IgD-negative memory B cell (primary cell): ENCODE measurements around the gene SIM2. TPM values are rescaled to one million over a fixed set of nuclear protein-coding genes. Genes with fewer than 3 reads are reported as not detected.

Experiments
- H3K27ac Mint-ChIP-seq, 3 donors: one replicate each; pipeline ENCODE4 v1.8.0; 2020 to 2022; ENCODE audit warnings: mild to moderate bottlenecking in 3 of 3, mixed read lengths in 3 of 3, moderate library complexity in 1 of 3
- H3K27me3 Mint-ChIP-seq: one replicate; pipeline ENCODE4 v1.8.0; 2021; ENCODE audit warnings: mixed read lengths
- H3K36me3 Mint-ChIP-seq: one replicate; pipeline ENCODE4 v1.8.0; 2020; ENCODE audit warnings: mild to moderate bottlenecking, mixed read lengths
- H3K4me1 Mint-ChIP-seq, 3 donors: one replicate each; pipeline ENCODE4 v1.8.0; 2020 to 2022; ENCODE audit warnings: mixed read lengths in 3 of 3, mild to moderate bottlenecking in 1 of 3
- H3K4me3 Mint-ChIP-seq, 4 donors: one replicate each; pipeline ENCODE4 v1.8.0; 2020 to 2022; ENCODE audit warnings: mild to moderate bottlenecking in 4 of 4, mixed read lengths in 4 of 4, moderate library complexity in 3 of 4
- H3K9me3 Mint-ChIP-seq, 3 donors: one replicate each; pipeline ENCODE4 v1.8.0; 2020 to 2021; ENCODE audit warnings: mixed read lengths in 3 of 3, mild to moderate bottlenecking in 1 of 3
- polyA plus RNA-seq: library from polyadenylated mRNA; unstranded; fragments of 300-500 nt; fragmentation: Illumina TruSeq; gene quantifications from one replicate; pipeline ENCODE4 v1.2.3, GENCODE V29; 2021

Gene SIM2
- polyA plus RNA-seq, 1 donor from 2014 or later = not detected

DNA sequence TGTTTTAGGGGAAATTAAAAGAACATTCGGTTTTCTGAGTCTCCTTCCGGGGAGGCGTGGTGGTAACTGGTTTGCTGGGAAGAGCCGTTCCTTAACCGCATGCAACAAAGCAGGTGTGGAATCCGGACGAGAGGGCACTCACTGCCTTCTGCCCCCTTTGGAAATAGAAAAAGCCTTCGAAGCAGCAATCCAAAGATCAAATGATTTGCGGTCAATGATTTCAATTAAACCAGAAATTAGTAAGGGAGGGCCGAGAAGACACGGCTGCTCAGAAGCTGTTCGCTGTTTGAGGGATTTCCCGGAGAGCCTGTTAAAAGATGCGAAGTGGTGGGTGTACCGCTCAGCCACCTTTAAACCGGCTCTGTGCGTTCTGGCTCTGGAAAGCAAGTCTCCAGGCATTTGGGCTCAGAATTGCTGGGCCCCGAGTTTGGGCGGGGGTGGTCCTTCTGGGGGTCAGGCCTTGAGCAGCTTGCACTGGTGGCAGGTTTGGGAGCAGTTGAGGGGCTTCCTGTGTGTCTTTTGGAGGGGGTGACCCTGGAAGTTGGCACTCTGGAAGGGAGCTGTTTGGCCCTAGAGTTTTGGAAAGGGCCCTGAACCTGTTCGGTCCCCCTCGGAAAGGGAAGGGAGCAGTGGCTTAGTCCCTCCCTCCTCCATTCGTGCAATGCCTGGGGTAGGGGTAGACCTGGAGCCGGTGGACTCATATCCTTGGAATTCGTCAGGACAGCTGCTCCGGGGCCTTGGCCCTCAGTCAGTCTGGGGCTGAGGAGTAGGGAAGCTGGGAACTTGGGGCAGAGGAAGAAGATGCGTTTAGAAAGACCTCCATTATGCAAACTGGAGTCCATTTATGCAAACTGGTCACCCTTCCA is 3.1 kb downstream of the SIM2 start:
- H3K4me3 Mint-ChIP-seq = peak overlapping the region in 2 of 4 donors; percentile 25 to 73
- H3K4me1 Mint-ChIP-seq = peaks cover 0 to 19% (median 9%) of the 10 kb centered on the region in 3 donors
- H3K27ac Mint-ChIP-seq = peak overlapping the region in 2 of 3 donors; percentile 39 to 47
- H3K9me3 Mint-ChIP-seq = peaks cover 0 to 2% (median 0%) of the 10 kb centered on the region in 3 donors
- H3K27me3 Mint-ChIP-seq = peaks cover 63% of the 10 kb centered on the region
- peaks cover 3% of the 10 kb centered on the region for H3K36me3 Mint-ChIP-seq

DNA sequence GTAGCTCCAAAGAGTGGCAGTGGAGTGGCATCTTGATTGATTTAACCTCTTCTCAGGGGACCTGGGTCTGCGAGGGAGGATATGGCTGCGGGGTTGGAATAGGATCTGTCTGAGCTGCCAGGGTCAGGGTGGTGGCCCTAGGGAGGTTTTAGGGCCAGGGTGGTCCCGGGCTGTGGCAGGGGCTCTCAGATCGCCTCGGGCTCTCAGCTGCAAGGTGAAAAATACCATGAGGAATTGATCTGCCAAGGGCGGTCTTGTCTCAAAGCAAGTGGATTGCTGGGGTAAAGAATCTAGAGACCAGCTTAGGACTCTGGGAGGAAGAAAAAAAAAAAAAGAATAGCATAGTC is 3.7 kb downstream of the SIM2 start:
- H3K4me1 Mint-ChIP-seq = peaks cover 0 to 19% (median 9%) of the 10 kb centered on the region in 3 donors
- H3K4me3 Mint-ChIP-seq = peak overlapping the region in 1 of 4 donors; percentile 10
- H3K27me3 Mint-ChIP-seq = peaks cover 67% of the 10 kb centered on the region
- peak overlapping the region in 1 of 3 donors; percentile 62 for H3K27ac Mint-ChIP-seq
- H3K36me3 Mint-ChIP-seq = peaks cover 3% of the 10 kb centered on the region
- H3K9me3 Mint-ChIP-seq = peaks cover 0 to 2% (median 0%) of the 10 kb centered on the region in 3 donors

DNA sequence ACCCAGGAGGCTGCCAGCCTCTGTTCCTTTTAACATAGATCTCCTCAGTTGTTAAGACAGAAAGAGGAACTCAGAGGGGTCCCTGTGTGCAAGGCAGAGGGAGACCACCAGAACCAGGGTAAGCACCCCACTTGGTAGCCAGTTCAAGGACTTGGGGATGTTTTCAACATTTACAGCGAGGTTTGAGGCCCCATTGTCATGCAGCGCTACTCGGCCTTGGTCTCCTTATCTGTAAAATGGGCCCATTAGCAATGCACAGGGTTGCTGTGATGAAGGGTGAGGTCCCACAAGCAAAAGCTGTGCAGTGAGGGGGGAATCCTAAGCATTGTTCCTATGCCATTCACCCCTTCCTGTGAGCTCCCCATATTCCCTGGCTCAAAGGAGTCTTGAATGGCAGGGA is 4.2 kb downstream of the SIM2 start:
- no peak overlapping the region for H3K4me3 Mint-ChIP-seq
- H3K4me1 Mint-ChIP-seq = peaks cover 0 to 19% (median 9%) of the 10 kb centered on the region in 3 donors
- H3K27ac Mint-ChIP-seq = peak overlapping the region in 1 of 3 donors; percentile 62
- H3K36me3 Mint-ChIP-seq = peaks cover 3% of the 10 kb centered on the region
- H3K27me3 Mint-ChIP-seq = peaks cover 67% of the 10 kb centered on the region
- peaks cover 0 to 2% (median 0%) of the 10 kb centered on the region in 3 donors for H3K9me3 Mint-ChIP-seq

DNA sequence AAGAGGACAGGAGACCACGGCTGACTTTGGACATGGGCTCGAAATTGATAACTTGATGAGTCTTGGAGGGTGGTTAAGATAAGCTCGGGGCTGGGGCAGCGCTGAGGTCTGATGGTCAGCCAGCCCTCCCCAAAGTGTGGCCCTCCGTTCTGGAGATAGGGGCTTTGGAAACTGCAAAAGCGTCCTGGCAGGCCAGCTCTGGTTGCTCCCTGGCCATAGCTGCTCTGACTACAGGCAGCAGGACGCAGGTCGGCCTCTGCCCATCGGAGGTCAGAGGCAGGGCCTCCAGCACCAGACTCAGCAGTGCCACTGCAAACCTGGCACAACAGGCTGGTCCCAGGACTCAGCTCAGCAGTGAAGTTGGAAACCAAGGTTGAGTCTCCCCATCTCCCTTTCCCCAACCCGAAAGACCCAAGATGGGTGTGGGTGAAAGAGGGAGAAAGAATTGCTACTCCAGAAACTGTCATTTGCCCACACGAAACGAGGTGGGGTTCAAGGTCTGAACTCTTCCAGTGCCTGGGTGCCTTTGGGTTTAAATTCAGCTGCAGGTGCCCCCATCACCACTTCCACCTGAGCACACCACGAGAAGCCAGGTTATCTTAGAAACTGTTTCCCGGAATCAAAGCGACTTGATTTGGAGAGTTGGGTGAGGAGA is 4.8 kb downstream of the SIM2 start:
- Mint-ChIP-seq H3K36me3 (peaks cover 3% of the 10 kb centered on the region), H3K27me3 (peaks cover 68% of the 10 kb centered on the region), H3K9me3 (peaks cover 0 to 2% (median 0%) of the 10 kb centered on the region in 3 donors), H3K4me3 (peak overlapping the region in 1 of 4 donors; percentile 22), H3K4me1 (peaks cover 0 to 21% (median 9%) of the 10 kb centered on the region in 3 donors), H3K27ac (no peak overlapping the region)

DNA sequence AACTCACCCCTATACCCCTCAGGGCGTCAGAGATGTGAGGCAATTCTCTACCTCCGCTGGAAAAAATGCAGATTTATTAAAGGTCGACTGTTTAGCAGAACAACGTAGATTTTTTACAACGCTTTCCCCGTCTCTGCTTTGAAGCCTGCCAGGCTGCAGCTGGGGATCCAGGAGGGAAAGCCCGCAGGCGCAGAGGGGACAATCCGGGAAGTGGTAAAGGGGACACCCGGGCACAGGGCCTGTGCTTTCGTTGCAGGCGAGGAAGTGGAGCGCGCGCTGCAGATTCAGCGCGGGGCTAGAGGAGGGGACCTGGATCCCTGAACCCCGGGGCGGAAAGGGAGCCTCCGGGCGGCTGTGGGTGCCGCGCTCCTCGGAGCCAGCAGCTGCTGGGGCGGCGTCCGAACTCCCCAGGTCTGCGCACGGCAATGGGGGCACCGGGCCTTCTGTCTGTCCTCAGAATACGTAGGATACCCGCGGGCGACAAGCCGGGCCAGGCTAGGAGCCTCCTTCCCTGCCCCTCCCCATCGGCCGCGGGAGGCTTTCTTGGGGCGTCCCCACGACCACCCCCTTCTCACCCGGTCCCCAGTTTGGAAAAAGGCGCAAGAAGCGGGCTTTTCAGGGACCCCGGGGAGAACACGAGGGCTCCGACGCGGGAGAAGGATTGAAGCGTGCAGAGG is 5.5 kb downstream of the SIM2 start:
- Mint-ChIP-seq H3K9me3 (peaks cover 0 to 2% (median 0%) of the 10 kb centered on the region in 3 donors), H3K4me3 (peak overlapping the region in 2 of 4 donors; percentile 22 to 51), H3K27ac (no peak overlapping the region), H3K36me3 (peaks cover 3% of the 10 kb centered on the region), H3K27me3 (peaks cover 70% of the 10 kb centered on the region), H3K4me1 (peaks cover 0 to 22% (median 9%) of the 10 kb centered on the region in 3 donors)

DNA sequence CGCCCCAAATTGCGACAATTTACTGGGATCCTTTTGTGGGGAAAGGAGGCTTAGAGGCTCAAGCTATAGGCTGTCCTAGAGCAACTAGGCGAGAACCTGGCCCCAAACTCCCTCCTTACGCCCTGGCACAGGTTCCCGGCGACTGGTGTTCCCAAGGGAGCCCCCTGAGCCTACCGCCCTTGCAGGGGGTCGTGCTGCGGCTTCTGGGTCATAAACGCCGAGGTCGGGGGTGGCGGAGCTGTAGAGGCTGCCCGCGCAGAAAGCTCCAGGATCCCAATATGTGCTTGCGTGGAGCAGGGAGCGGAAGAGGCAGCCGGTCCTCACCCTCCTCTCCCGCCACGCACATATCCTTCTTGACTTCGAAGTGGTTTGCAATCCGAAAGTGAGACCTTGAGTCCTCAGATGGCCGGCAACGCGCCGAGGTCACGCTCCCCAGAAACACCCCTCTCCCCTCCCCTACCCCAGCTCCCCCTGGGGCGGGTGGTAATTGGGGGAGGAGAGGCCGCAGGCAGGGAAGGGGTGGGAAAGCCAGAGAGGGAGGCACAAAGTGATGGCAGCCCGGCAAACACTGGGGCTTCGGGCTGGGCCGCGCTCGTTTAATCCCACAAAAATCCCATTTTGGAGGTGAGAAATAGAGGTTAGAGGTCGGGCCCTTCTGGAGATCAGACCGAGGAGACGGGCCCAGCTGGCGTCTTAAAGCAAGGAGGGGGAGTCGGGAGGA is 6.2 kb downstream of the SIM2 start:
- peaks cover 0 to 22% (median 9%) of the 10 kb centered on the region in 3 donors for H3K4me1 Mint-ChIP-seq
- peaks cover 74% of the 10 kb centered on the region for H3K27me3 Mint-ChIP-seq
- peaks cover 0 to 2% (median 0%) of the 10 kb centered on the region in 3 donors for H3K9me3 Mint-ChIP-seq
- H3K36me3 Mint-ChIP-seq = peaks cover 3% of the 10 kb centered on the region
- no peak overlapping the region for H3K27ac Mint-ChIP-seq
- H3K4me3 Mint-ChIP-seq = peak overlapping the region in 1 of 4 donors; percentile 51

DNA sequence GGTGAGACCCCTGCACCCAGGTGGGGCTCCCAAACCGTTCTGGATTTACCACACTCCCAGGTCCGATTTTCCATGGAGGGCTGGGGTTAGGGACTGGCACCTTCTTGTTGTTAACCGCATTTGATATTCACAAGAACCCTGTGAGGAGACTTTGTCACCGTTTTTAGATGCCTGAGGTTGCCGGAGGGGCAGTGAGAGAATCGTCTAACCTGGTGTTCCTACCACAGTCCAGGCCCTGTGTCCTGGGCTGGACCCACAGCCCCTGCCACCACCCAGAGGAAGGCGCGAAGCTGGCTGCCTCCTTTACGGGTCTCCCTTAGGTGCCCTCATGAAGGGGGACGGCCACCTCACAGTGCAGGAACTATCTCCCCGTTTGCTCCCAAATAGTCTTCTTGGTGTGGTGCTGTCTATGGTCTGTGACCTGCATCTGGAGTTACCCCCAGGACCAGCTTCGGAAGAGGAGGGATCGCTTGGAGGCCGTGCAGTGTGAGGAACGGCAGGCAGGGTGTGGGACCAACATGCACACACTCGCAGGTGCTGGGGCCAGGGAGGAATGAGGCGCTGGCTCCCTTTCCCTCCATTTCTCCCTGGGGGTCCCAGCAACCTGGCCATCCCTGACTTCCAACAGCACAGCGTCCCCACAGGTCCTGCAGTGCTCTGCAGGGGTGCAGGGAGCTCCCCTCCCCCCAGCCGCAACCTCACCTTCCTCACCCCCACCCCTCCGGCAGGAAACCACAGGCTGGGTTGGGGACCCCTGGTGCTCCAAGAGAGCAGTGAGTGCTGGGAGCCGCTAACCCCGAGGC is 7.0 kb downstream of the SIM2 start:
- Mint-ChIP-seq H3K4me3 (peak overlapping the region; percentile 6 to 82 (median 14)), H3K36me3 (peaks cover 3% of the 10 kb centered on the region), H3K27ac (no peak overlapping the region), H3K4me1 (peaks cover 4 to 18% (median 9%) of the 10 kb centered on the region in 3 donors), H3K9me3 (peaks cover 0 to 2% (median 0%) of the 10 kb centered on the region in 3 donors), H3K27me3 (peaks cover 75% of the 10 kb centered on the region)

DNA sequence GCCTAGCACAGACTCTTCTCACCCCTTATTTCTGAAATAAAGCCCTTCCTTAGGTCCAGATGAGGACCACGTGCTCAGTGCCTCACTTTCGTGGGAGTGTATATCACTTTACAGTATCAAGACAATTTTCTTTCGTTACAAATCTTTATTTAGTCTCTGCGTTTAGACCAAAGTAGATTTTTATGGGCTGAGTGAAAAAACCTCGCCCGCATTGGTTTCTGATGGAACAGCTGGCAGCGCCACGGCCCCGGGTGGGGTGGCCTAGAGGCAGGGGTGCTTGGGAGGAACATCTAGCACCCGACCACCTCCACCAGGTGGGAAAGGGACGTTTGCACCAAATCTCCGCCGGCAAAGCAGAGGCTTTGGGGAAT is 7.6 kb downstream of the SIM2 start:
- Mint-ChIP-seq H3K4me1 (peaks cover 7 to 18% (median 9%) of the 10 kb centered on the region in 3 donors), H3K4me3 (peak overlapping the region in 2 of 4 donors; percentile 6 to 82), H3K36me3 (peaks cover 3% of the 10 kb centered on the region), H3K27ac (no peak overlapping the region), H3K9me3 (peaks cover 0 to 2% (median 0%) of the 10 kb centered on the region in 3 donors), H3K27me3 (peaks cover 78% of the 10 kb centered on the region)

DNA sequence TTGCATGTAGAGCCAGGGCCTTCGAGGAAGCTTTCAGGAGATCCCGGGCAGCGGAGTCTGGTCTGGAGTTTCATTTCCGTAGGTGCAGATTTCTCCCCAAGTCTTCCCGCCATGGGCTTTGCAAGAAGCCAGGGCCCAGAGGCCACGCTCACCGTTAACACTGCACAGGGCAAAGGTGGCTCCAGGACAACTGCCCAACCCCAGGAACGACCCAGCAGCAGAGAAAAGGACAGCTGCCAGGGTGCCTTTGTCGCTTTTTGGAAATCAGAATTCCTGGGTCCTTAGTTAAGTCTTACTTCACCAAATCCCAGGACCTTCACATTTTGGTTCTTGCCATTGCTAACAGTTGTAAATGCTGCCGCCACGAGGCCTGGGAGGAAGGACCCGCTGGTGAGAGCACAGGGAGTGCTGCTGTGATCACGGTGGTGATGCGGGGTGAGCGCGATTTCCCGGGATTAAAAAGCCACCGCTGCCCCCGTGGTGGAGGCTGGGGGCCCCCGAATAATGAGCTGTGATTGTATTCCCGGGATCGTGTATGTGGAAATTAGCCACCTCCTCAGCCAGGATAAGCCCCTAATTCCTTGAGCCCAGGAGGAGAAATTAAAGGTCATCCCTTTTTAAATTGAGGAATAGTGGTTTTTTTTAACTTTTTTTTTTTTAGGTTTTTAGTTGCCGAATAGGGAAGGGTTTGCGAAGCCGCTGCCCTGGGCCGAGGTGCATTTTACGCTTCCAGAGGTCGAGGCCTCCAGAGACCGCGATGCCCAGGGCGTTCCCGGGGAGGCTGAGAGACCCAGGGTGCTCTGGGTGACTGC is 8.2 kb downstream of the SIM2 start:
- H3K27ac Mint-ChIP-seq = no peak overlapping the region
- peak overlapping the region in 1 of 4 donors; percentile 43 for H3K4me3 Mint-ChIP-seq
- H3K9me3 Mint-ChIP-seq = peaks cover 0 to 2% (median 0%) of the 10 kb centered on the region in 3 donors
- peaks cover 7 to 16% (median 7%) of the 10 kb centered on the region in 3 donors for H3K4me1 Mint-ChIP-seq
- H3K27me3 Mint-ChIP-seq = peaks cover 75% of the 10 kb centered on the region
- peaks cover 3% of the 10 kb centered on the region for H3K36me3 Mint-ChIP-seq

DNA sequence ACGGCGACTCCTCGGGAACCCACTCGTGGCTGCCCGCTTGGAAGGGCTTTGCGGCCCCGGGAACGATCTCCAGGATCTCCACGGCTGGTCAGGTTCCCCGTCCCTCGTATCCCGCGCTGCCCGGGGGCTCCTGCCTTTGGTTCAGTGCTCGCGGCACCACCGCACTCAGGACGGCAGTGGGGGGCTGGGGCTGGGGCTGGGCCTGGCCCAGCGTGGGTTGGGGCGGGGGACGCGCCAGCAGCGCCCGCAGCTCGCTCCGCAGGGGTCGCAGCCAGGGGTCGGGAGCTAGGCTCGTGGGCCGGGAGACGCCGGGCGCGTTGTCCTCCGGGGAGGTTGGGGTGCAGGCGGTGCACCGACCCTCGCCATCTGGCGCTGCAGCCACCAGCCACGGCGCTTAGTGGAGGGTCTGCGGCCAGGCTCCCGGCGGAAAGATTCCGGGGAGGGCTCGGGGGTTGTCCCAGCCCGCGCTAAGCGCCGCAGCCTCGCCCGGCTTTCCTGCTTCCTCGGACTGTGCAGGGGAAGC is 8.9 kb downstream of the SIM2 start:
- Mint-ChIP-seq H3K36me3 (peaks cover 3% of the 10 kb centered on the region), H3K4me1 (peaks cover 7 to 16% (median 7%) of the 10 kb centered on the region in 3 donors), H3K9me3 (peaks cover 0 to 2% (median 0%) of the 10 kb centered on the region in 3 donors), H3K4me3 (no peak overlapping the region), H3K27ac (no peak overlapping the region), H3K27me3 (peaks cover 71% of the 10 kb centered on the region)

DNA sequence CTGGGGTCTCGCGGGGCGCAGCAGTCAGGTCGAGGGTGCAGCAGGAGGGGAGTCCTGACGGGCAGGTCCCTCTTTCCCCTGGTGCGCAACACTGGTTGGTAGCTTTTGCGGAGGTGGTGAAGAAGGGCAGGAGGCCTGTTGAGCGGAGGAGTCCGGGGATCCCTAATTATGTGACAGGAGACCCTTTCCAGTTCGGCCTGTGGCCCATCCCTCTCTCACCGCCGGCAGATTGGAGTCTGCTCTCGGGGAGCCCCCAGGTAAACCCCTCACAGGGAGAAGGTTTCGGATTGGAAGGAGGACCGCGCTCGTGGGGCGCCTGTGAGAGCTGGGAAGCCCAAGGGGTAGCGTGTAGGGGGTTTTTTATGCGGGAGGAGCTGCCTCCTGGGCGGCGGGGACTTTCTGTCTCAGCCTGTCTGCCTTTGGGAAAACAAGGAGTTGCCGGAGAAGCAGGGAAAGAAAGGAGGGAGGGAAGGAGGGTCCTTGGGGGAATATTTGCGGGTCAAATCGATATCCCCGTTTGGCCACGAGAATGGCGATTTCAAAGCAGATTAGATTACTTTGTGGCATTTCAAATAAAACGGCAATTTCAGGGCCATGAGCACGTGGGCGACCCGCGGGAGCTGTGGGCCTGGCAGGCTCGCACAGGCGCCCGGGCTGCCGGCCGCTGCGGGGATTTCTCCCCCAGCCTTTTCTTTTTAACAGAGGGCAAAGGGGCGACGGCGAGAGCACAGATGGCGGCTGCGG is 9.5 kb downstream of the SIM2 start:
- Mint-ChIP-seq H3K27ac (peak overlapping the region in 1 of 3 donors; percentile 73), H3K4me3 (no peak overlapping the region), H3K4me1 (peaks cover 7 to 16% (median 7%) of the 10 kb centered on the region in 3 donors), H3K36me3 (peaks cover 3% of the 10 kb centered on the region), H3K27me3 (peaks cover 69% of the 10 kb centered on the region), H3K9me3 (no peaks in the 10 kb centered on the region)
